HG02588 (cell line): ENCODE results near the gene SYCN.
"Not testable (repeated sequence)": the region's sequence is repeated elsewhere in the genome, so short reads cannot be mapped to it uniquely, and the experiment has no call there.

Source experiments
- ATAC-seq: cut with Tn5 transposase; IDR thresholded peaks from one replicate; pipeline ENCODE4 v1.9.1; 2021; ENCODE audit warnings: mild to moderate bottlenecking, moderate library complexity; ENCODE audit not compliant: unreplicated experiment

SYCN gene

GRCh38 chr19:39203372-39204341, at the start of gene SYCN:
Gene SYCN (minus strand): TSS chr19:39204263. CDS start chr19:39204254, 9 bp downstream.
- no peak for ATAC-seq

GRCh38 chr19:39253374-39254149, 49.5 kb upstream of the SYCN start:
- ATAC-seq = no peak

- no peak for ATAC-seq
These were observed 48.4 kb upstream of the SYCN start for GRCh38 chr19:39252458-39252857.

- no peak for ATAC-seq
These were observed 47.8 kb upstream of the SYCN start for GRCh38 chr19:39251846-39252245.

GRCh38 chr19:39251081-39251480, 47.0 kb upstream of the SYCN start:
- no peak for ATAC-seq

GRCh38 chr19:39248806-39249205, 44.7 kb upstream of the SYCN start, which contains the start of gene IFNL4:
Gene IFNL4 (minus strand): TSS chr19:39248856.
- no peak for ATAC-seq

- ATAC-seq = no peak
These were observed 43.9 kb upstream of the SYCN start for GRCh38 chr19:39247701-39248664.

- no peak for ATAC-seq
These were observed 43.0 kb upstream of the SYCN start for GRCh38 chr19:39246951-39247669.

GRCh38 chr19:39245166-39245565, 41.1 kb upstream of the SYCN start:
- ATAC-seq = not testable (repeated sequence)

GRCh38 chr19:39244410-39245100, 40.5 kb upstream of the SYCN start, which contains the start of gene IFNL3:
Gene IFNL3 (minus strand): TSS chr19:39245006. CDS start chr19:39244967, 39 bp downstream.
- ATAC-seq = not testable (repeated sequence)

GRCh38 chr19:39243741-39244140, 39.7 kb upstream of the SYCN start:
- ATAC-seq = not testable (repeated sequence)

GRCh38 chr19:39240421-39240820, 36.4 kb upstream of the SYCN start:
- ATAC-seq = no peak

GRCh38 chr19:39238944-39239343, 34.9 kb upstream of the SYCN start:
- no peak for ATAC-seq

- ATAC-seq = no peak
These were observed 34.1 kb upstream of the SYCN start for GRCh38 chr19:39238209-39238608.

- no peak for ATAC-seq
These were observed 33.4 kb upstream of the SYCN start for GRCh38 chr19:39237200-39238184.

GRCh38 chr19:39236527-39236926, 32.5 kb upstream of the SYCN start:
- no peak for ATAC-seq

- ATAC-seq = no peak
These were observed 28.6 kb upstream of the SYCN start for GRCh38 chr19:39232708-39233107.
